Kidney epithelial cell (primary cell): ENCODE measurements around the gene CRB3. TPM values are rescaled to one million over a fixed set of nuclear protein-coding genes. Genes with fewer than 3 reads are reported as not detected.

Experiments used
- DNase-seq: peaks from one replicate; pipeline ENCODE4 v3.0.0-alpha.2; 2010; ENCODE audit warnings: low read depth
- H3K27me3 ChIP-seq: 2 replicates; pipeline ENCODE4 v1.6.0; 2011; ENCODE audit warnings: low read length; ENCODE audit not compliant: control insufficient read depth, insufficient read depth
- H3K36me3 ChIP-seq: 2 replicates; pipeline ENCODE4 v1.5.1; 2011; ENCODE audit warnings: low read length; ENCODE audit not compliant: control insufficient read depth, insufficient read depth
- H3K4me3 ChIP-seq: 2 replicates; pipeline ENCODE4 v1.5.1; 2011; ENCODE audit warnings: low read depth, mild to moderate bottlenecking, control low read depth, low read length
- CTCF ChIP-seq: IDR thresholded peaks from 2 replicates; pipeline ENCODE4 v1.5.1; 2011; ENCODE audit warnings: mild to moderate bottlenecking, moderate library complexity, low read length, control low read depth, inconsistent platforms; ENCODE audit not compliant: insufficient read depth, poor library complexity, severe bottlenecking
- total RNA-seq: library from RNA; depleted of rRNA; stranded (reverse); fragments of >200 nt; gene quantifications from 2 replicates; pipeline ENCODE4 v1.2.3, GENCODE V29; 2015

Gene CRB3
- 84.5 and 87.8 TPM in 2 replicates for total RNA-seq

GRCh38 chr19:6464070-6464873 is at the start of gene CRB3:
CRB3 (plus strand) TSS chr19:6464271; CDS start chr19:6464702, 431 bp downstream.
- no peaks in the 10 kb centered on the region for H3K36me3 ChIP-seq
- peak within 1 kb of the TSS; percentile 58 for H3K4me3 ChIP-seq
- no peak for DNase-seq
- no peak for TF ChIP-seq CTCF
- no peaks in the 10 kb centered on the region for H3K27me3 ChIP-seq

- no peak for DNase-seq
- H3K4me3 ChIP-seq, result no peak overlapping the region
- no peak for TF ChIP-seq CTCF
- peaks cover 4% of the 10 kb centered on the region for H3K36me3 ChIP-seq
- no peaks in the 10 kb centered on the region for H3K27me3 ChIP-seq
Measured at GRCh38 chr19:6414793-6415590, 49.1 kb upstream of the CRB3 start.

GRCh38 chr19:6415591-6416190 is 48.4 kb upstream of the CRB3 start:
- no peaks in the 10 kb centered on the region for H3K27me3 ChIP-seq
- H3K4me3 ChIP-seq, result no peak overlapping the region
- DNase-seq, result no peak
- no peak for TF ChIP-seq CTCF
- peaks cover 4% of the 10 kb centered on the region for H3K36me3 ChIP-seq

GRCh38 chr19:6416658-6417405 is 47.2 kb upstream of the CRB3 start:
- H3K27me3 ChIP-seq, result no peaks in the 10 kb centered on the region
- no peak overlapping the region for H3K4me3 ChIP-seq
- DNase-seq, result no peak
- no peak for TF ChIP-seq CTCF
- peaks cover 4% of the 10 kb centered on the region for H3K36me3 ChIP-seq

GRCh38 chr19:6417713-6418561 is 46.1 kb upstream of the CRB3 start:
- peak; percentile 59 for TF ChIP-seq CTCF
- no peaks in the 10 kb centered on the region for H3K27me3 ChIP-seq
- DNase-seq, result no peak
- H3K36me3 ChIP-seq, result peaks cover 4% of the 10 kb centered on the region
- H3K4me3 ChIP-seq, result no peak overlapping the region
